Chondrocyte (in vitro differentiated cells): ENCODE data around the gene MAGOHB. TPM values are rescaled to one million over a fixed set of nuclear protein-coding genes. Genes with fewer than 3 reads are reported as not detected.
"Not testable (repeated sequence)": the region's sequence is repeated elsewhere in the genome, so short reads cannot be mapped to it uniquely, and the experiment has no call there.

Experiments used
- DNase-seq: peaks from one replicate; pipeline ENCODE4 v3.0.0; 2021; ENCODE audit warnings: mixed read lengths, low spot score
- H3K27ac Mint-ChIP-seq: one replicate; pipeline ENCODE4 v1.8.0; 2021; ENCODE audit warnings: mild to moderate bottlenecking, moderate library complexity, mixed read lengths; ENCODE audit not compliant: unreplicated experiment
- H3K27me3 Mint-ChIP-seq: 2 replicates; pipeline ENCODE4 v1.8.0; 2021; ENCODE audit warnings: low read depth, mixed read lengths
- H3K36me3 Mint-ChIP-seq: 2 replicates; pipeline ENCODE4 v1.8.0; 2021; ENCODE audit warnings: low read depth, mixed read lengths
- H3K4me1 Mint-ChIP-seq: 2 replicates; pipeline ENCODE4 v1.8.0; 2021; ENCODE audit warnings: low read depth, mild to moderate bottlenecking, mixed read lengths
- H3K4me3 Mint-ChIP-seq: one replicate; pipeline ENCODE4 v1.8.0; 2021; ENCODE audit warnings: mild to moderate bottlenecking, moderate library complexity, mixed read lengths; ENCODE audit not compliant: unreplicated experiment
- H3K9me3 Mint-ChIP-seq: 2 replicates; pipeline ENCODE4 v1.8.0; 2021; ENCODE audit warnings: low read depth, mixed read lengths
- total RNA-seq: library from RNA; stranded (reverse); gene quantifications from 3 replicates; pipeline ENCODE4 v1.2.1, GENCODE V29; 2021
- TF ChIP-seq, protein P1 (sequence below): fragments of 200-600 bp; sonication (generic); IDR thresholded peaks from 2 replicates; pipeline ENCODE4 v1.5.0; 2021; ENCODE audit warnings: antibody characterized with exemption, mild to moderate bottlenecking, moderate library complexity

MAGOHB gene
- total RNA-seq, 1 donor from 2014 or later = 40.9 TPM

DNA sequence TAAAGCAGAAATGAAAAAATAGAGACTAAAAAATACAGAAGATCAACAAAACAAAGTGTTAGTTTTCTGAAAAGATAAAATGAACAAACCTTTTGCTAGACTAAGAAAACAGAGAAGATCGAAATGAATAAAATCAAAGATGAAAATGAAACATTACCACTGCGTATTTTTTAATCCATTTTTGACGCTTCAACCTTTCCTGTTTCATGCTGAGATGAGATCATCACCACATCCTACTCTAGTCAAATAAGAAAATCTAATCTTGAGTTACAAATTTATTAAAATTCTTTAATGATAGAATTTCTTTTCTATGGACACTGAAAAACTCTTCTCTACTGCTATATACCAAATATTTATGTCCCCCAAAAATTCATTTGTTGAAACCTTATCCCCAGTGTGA lies 30.7 kb downstream of the MAGOHB start:
- Mint-ChIP-seq H3K9me3 (peaks cover 4% of the 10 kb centered on the region), H3K27ac (no peak overlapping the region), H3K36me3 (peaks cover 18% of the 10 kb centered on the region), H3K4me1 (no peaks in the 10 kb centered on the region), H3K4me3 (no peak overlapping the region), H3K27me3 (no peaks in the 10 kb centered on the region)
- TF ChIP-seq, protein P1, sequence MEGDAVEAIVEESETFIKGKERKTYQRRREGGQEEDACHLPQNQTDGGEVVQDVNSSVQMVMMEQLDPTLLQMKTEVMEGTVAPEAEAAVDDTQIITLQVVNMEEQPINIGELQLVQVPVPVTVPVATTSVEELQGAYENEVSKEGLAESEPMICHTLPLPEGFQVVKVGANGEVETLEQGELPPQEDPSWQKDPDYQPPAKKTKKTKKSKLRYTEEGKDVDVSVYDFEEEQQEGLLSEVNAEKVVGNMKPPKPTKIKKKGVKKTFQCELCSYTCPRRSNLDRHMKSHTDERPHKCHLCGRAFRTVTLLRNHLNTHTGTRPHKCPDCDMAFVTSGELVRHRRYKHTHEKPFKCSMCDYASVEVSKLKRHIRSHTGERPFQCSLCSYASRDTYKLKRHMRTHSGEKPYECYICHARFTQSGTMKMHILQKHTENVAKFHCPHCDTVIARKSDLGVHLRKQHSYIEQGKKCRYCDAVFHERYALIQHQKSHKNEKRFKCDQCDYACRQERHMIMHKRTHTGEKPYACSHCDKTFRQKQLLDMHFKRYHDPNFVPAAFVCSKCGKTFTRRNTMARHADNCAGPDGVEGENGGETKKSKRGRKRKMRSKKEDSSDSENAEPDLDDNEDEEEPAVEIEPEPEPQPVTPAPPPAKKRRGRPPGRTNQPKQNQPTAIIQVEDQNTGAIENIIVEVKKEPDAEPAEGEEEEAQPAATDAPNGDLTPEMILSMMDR = no peak
- no peak for DNase-seq

DNA sequence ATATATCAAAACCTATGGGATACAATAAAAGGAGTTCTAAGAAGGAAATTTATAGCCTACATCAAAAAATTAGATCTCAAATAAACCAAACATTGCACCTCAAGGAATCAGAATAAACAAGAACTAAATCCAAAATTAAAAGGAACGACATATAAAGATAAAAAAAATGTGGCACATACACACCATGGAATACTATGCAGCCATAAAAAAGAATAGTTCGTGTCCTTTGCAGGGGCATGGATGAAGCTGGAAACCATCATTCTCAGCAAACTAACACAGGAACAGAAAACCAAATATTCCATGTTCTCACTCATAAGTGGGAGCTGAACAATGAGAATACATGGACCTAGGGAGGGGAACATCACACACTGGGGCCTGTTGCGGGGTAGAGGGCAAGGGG lies 31.3 kb downstream of the MAGOHB start:
- H3K36me3 Mint-ChIP-seq = peaks cover 18% of the 10 kb centered on the region
- H3K27me3 Mint-ChIP-seq, H3K9me3 Mint-ChIP-seq, DNase-seq, H3K4me1 Mint-ChIP-seq, H3K27ac Mint-ChIP-seq, H3K4me3 Mint-ChIP-seq: not testable (repeated sequence)

DNA sequence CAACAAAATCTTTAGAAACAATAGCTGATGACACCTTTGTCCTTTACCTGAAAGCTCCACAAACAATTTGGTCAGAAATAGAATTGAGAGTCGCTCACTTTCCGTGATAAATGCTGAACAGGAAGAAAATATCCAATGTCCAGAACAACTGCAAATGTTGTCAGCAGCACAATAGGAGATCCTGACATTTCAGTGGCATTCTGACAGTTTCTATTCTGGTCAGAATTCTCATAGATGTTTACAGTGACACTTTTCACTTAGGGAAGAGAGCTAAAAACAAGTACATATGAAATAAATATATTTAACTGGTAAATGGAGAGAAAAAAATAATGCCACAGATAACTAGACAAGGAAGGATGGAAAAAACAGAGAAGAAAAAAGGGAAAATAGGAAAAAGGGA lies 39.1 kb downstream of the MAGOHB start:
- Mint-ChIP-seq H3K9me3 (no peaks in the 10 kb centered on the region), H3K4me3 (no peak overlapping the region), H3K27ac (no peak overlapping the region), H3K27me3 (no peaks in the 10 kb centered on the region), H3K36me3 (peaks cover 2% of the 10 kb centered on the region), H3K4me1 (no peaks in the 10 kb centered on the region)
- DNase-seq = no peak
- TF ChIP-seq, protein P1 = no peak

DNA sequence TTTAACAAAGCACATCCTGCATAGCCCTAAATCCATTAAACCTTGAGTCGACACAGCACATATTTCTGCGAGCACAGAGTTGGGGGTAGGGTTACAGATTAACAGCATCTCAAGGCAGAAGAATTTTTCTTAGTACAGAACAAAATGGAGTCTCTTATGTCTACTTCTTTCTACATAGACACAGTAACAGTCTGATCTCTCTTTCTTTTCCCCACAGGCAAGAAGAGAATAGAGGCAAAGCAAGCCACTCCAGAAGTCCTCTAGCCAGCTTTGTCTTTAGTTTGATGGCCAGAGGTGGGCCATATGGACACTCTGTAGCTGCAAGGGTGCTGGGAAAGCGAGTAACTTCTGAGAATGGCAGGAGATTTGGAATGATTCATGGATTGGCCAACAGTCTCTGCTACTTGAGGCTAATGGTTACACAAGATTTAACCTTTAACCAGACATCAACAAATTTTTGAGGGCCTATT lies 41.4 kb downstream of the MAGOHB start:
- H3K27ac Mint-ChIP-seq, DNase-seq, H3K4me3 Mint-ChIP-seq, H3K4me1 Mint-ChIP-seq, H3K36me3 Mint-ChIP-seq, H3K9me3 Mint-ChIP-seq, H3K27me3 Mint-ChIP-seq: not testable (repeated sequence)

DNA sequence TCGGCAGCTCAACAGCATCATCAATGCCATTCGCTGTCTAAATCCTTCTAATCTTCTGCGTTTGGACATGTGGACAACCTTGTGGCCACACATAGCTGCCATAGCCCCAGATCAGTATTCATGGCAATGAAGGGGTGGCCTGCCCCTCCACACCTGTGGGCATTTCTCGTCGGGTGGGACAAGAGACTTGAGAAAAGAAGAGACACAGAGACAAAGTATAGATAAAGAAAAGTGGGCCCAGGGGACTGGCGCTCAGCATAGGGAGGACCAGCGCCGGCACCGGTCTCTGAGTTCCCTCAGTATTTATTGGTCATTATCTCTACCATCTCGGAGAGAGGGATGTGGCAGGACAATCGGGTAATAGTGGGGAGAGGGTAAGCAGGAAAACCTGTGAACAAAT lies 42.3 kb downstream of the MAGOHB start:
- TF ChIP-seq, protein P1 = no peak
- Mint-ChIP-seq H3K9me3 (no peaks in the 10 kb centered on the region), H3K27ac (no peak overlapping the region), H3K36me3 (peaks cover 2% of the 10 kb centered on the region), H3K27me3 (no peaks in the 10 kb centered on the region), H3K4me3 (no peak overlapping the region), H3K4me1 (no peaks in the 10 kb centered on the region)
- no peak for DNase-seq

DNA sequence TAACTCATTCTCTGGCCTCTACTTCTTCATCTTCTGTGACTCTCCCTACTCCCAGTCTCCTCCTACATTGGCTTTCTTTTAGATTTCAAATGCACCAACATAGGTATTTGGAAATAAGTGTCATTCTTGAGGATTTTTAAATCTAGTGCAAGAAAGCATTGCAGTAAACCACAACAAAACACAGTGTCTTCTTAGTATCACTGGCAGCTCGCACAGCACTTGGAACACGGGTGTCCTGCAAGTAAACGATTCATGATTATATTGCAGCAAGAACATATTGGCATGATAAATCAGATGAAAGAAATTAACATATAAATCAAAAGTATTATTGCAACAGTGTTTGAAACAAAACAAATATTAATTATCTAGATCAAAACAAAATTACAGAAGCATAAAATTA lies 45.6 kb downstream of the MAGOHB start:
- Mint-ChIP-seq H3K4me1 (no peaks in the 10 kb centered on the region), H3K9me3 (no peaks in the 10 kb centered on the region), H3K27me3 (no peaks in the 10 kb centered on the region), H3K27ac (no peak overlapping the region), H3K36me3 (no peaks in the 10 kb centered on the region), H3K4me3 (no peak overlapping the region)
- no peak for DNase-seq
- TF ChIP-seq, protein P1 = no peak
